ENCODE measurements around the gene PLEKHJ1. TPM values are rescaled to one million over a fixed set of nuclear protein-coding genes. Genes with fewer than 3 reads are reported as not detected.

PLEKHJ1 gene
- polyA plus RNA-seq, 1 of the 3 experiments (the other 2 are of a cell fraction): 151 TPM

DNA sequence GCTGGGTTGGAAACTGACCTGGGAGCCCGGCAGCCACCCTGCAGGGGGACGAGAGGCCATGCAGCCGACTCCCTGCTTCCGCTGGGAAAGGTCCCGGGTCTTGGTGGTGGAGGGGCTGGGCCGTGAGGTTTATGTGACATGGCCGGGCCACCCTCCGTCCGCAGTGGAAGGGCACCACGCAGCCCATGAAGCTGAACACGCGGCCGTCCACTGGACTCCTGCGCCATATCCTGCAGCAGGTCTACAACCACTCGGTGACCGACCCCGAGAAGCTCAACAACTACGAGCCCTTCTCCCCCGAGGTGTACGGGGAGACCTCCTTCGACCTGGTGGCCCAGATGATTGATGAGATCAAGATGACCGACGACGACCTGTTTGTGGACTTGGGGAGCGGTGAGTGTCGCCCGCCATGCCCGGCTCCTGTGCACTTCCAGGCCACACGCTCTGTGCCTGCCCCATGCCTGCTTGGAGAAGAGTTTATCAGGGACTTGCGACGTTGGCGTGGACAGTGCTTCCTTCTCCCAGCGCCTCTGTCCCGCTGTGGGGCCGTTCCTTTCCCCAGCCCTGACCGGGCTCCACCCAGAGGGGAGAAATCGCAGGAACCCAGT, 45.2 kb downstream of the PLEKHJ1 start (continued):
- TF ChIP-seq, protein P1, sequence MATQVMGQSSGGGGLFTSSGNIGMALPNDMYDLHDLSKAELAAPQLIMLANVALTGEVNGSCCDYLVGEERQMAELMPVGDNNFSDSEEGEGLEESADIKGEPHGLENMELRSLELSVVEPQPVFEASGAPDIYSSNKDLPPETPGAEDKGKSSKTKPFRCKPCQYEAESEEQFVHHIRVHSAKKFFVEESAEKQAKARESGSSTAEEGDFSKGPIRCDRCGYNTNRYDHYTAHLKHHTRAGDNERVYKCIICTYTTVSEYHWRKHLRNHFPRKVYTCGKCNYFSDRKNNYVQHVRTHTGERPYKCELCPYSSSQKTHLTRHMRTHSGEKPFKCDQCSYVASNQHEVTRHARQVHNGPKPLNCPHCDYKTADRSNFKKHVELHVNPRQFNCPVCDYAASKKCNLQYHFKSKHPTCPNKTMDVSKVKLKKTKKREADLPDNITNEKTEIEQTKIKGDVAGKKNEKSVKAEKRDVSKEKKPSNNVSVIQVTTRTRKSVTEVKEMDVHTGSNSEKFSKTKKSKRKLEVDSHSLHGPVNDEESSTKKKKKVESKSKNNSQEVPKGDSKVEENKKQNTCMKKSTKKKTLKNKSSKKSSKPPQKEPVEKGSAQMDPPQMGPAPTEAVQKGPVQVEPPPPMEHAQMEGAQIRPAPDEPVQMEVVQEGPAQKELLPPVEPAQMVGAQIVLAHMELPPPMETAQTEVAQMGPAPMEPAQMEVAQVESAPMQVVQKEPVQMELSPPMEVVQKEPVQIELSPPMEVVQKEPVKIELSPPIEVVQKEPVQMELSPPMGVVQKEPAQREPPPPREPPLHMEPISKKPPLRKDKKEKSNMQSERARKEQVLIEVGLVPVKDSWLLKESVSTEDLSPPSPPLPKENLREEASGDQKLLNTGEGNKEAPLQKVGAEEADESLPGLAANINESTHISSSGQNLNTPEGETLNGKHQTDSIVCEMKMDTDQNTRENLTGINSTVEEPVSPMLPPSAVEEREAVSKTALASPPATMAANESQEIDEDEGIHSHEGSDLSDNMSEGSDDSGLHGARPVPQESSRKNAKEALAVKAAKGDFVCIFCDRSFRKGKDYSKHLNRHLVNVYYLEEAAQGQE (IDR thresholded peaks at IDR 0.05; ENCODE audit: low read depth, low read length): no peak
- TF ChIP-seq, protein P2, sequence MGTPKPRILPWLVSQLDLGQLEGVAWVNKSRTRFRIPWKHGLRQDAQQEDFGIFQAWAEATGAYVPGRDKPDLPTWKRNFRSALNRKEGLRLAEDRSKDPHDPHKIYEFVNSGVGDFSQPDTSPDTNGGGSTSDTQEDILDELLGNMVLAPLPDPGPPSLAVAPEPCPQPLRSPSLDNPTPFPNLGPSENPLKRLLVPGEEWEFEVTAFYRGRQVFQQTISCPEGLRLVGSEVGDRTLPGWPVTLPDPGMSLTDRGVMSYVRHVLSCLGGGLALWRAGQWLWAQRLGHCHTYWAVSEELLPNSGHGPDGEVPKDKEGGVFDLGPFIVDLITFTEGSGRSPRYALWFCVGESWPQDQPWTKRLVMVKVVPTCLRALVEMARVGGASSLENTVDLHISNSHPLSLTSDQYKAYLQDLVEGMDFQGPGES (IDR thresholded peaks at IDR 0.05; ENCODE audit: low read depth, low read length): no peak
- no peak for TF ChIP-seq CHD2 (IDR thresholded peaks at IDR 0.05; ENCODE audit: low read length, partially characterized antibody)
- TF ChIP-seq RCOR1 (IDR thresholded peaks at IDR 0.05; ENCODE audit: low read length): no peak

DNA sequence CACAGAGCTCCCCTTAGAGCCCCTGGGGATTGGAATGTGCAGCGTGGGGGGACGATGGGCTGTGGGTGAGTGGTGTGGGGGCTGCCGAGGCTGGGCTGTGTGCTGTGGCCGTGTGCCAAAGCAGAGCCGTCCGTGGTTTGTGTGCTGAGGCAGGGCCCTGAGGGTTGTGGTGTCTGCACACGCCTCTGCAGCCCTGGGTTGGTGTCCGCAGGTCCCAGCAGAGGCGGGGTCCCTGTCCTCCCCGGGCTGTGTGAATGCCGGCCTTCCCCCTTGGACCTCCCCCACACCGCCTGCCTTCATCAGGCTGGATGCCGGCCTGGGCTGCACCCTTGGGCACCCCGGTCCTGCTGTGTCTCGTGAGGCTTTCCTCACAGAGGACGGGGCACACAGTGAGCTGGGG, 46.2 kb downstream of the PLEKHJ1 start:
- Histone ChIP-seq H3K27ac (ENCODE audit: low read depth in 2 of 2, low read length in 1 of 2) (no peak overlapping the region), H3K79me2 (ENCODE audit: insufficient read depth) (peaks cover 52% of the 10 kb centered on the region), H2AFZ (ENCODE audit: low read depth) (no peak overlapping the region)

More for the DNA sequence above, 46.2 kb downstream of the PLEKHJ1 start:
- ChIA-PET CTCF (interaction anchor here (0.7 kb wide), 1 partner anchor 34 kb away, joined by 3 read pairs; no protein-coding TSS in a partner anchor), POLR2A (interaction anchor here (0.6 kb wide), 1 partner anchor 27 kb away, joined by 3 read pairs; no protein-coding TSS in a partner anchor)
- Histone ChIP-seq H4K20me1 (ENCODE audit: insufficient read depth) (peaks cover 36% of the 10 kb centered on the region), H3K4me3 (ENCODE audit: low read depth in 2 of 2, low read length in 1 of 2) (no peak overlapping the region), H3K27me3 (ENCODE audit: insufficient read depth) (no peaks in the 10 kb centered on the region), H3K4me2 (no peak overlapping the region), H3K36me3 (replicated peaks in 1 of 2; ENCODE audit: control insufficient read depth in 1 of 2, insufficient read depth in 2 of 2, low read length in 1 of 2) (peaks cover 4 to 37% of the 10 kb centered on the region in 2 experiments), H3F3A (replicated peaks; ENCODE audit: insufficient read depth) (peaks cover 3% of the 10 kb centered on the region), H3K9me2 (no peaks in the 10 kb centered on the region), H3K9me3 (no peaks in the 10 kb centered on the region), H3K4me1 (ENCODE audit: control insufficient read depth in 1 of 2, insufficient read depth in 2 of 2, low read depth in 1 of 2, low read length in 1 of 2) (no peaks in the 10 kb centered on the region), H3K9ac (no peak overlapping the region)
- WGBS (ENCODE audit: low lambda C conversion rate): 97% methylated on average over 8 of the region's 16 CpGs
- DNase-seq: no peak
- TF ChIP-seq NRF1 (IDR thresholded peaks at IDR 0.05; ENCODE audit: low read depth, low read length) (no peak), MXI1 (IDR thresholded peaks at IDR 0.05; ENCODE audit: low read depth, low read length) (no peak), SMC3 (IDR thresholded peaks at IDR 0.05; ENCODE audit: low read depth, low read length) (no peak), YY1 (IDR thresholded peaks at IDR 0.05; ENCODE audit: low read depth) (no peak), RXRA (IDR thresholded peaks at IDR 0.05; ENCODE audit: borderline replicate concordance, low read depth) (no peak), EZH2phosphoT487 (IDR thresholded peaks at IDR 0.05; ENCODE audit: borderline replicate concordance, low read depth) (no peak), TCF12 (IDR thresholded peaks at IDR 0.05) (no peak), JUND (IDR thresholded peaks at IDR 0.05) (no peak)
- TF ChIP-seq, protein P3, sequence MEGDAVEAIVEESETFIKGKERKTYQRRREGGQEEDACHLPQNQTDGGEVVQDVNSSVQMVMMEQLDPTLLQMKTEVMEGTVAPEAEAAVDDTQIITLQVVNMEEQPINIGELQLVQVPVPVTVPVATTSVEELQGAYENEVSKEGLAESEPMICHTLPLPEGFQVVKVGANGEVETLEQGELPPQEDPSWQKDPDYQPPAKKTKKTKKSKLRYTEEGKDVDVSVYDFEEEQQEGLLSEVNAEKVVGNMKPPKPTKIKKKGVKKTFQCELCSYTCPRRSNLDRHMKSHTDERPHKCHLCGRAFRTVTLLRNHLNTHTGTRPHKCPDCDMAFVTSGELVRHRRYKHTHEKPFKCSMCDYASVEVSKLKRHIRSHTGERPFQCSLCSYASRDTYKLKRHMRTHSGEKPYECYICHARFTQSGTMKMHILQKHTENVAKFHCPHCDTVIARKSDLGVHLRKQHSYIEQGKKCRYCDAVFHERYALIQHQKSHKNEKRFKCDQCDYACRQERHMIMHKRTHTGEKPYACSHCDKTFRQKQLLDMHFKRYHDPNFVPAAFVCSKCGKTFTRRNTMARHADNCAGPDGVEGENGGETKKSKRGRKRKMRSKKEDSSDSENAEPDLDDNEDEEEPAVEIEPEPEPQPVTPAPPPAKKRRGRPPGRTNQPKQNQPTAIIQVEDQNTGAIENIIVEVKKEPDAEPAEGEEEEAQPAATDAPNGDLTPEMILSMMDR (IDR thresholded peaks at IDR 0.05): no peak
- TF ChIP-seq, protein P4, sequence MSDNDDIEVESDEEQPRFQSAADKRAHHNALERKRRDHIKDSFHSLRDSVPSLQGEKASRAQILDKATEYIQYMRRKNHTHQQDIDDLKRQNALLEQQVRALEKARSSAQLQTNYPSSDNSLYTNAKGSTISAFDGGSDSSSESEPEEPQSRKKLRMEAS (IDR thresholded peaks at IDR 0.05; ENCODE audit: low read depth): no peak
